Pancreas (tissue), 10 donors: ENCODE results near the gene MYO18A. TPM values are rescaled to one million over a fixed set of nuclear protein-coding genes. Genes with fewer than 3 reads are reported as not detected.

Experiments used
- ATAC-seq, 4 donors: fragments of 200-7000 bp; cut with Tn5 transposase; one replicate each; pipeline versions ENCODE4 v1.8.0 to v1.9.1; 2020; ENCODE audit warnings: mild to moderate bottlenecking in 4 of 4, moderate library complexity in 4 of 4
- DNase-seq, 6 donors: peaks; one replicate each; pipeline ENCODE4 v3.0.0-alpha.2; 2020
- FAIRE-seq: peaks from 2 replicates; lab custom pipeline; 2012; peaks lifted over from hg19 to GRCh38; lab: Jason Lieb, UNC
- H3K27ac ChIP-seq, 4 donors: fragments of 200-600 bp; sonication (generic); 1 replicate in 3 of 4; 2 replicates in 1 of 4; pipeline versions ENCODE4 v1.5.0 to v1.8.0; 2020
- H3K27me3 ChIP-seq, 4 donors: fragments of 200-600 bp; one replicate each; pipeline ENCODE4 v1.8.0; 2021
- H3K36me3 ChIP-seq, 3 donors: fragments of 200-600 bp; sonication (generic) in 1 of 3; one replicate each; pipeline versions ENCODE4 v1.5.0 to v1.8.0; 2020 to 2021
- H3K4me1 ChIP-seq, 3 donors: fragments of 200-600 bp; one replicate each; pipeline ENCODE4 v1.8.0; 2021
- H3K4me3 ChIP-seq, 4 donors: fragments of 200-600 bp; sonication (generic) in 2 of 4; one replicate each; pipeline versions ENCODE4 v1.5.0 to v1.8.0; 2020 to 2021
- H3K9me3 ChIP-seq, 4 donors: fragments of 200-600 bp; one replicate each; pipeline ENCODE4 v1.8.0; 2021
- WGBS, 2 donors: extraction: QIAGEN DNeasy Blood & Tissue Kit; methylation state at CpG; one replicate each; pipeline ENCODE4 v1.1.7; 2013; 5-methylcytosine and 5-hydroxymethylcytosine counted together
- intact Hi-C, 3 donors: fragments of 100-400 bp; cut with DNase I; formaldehyde crosslinking; loops; one replicate each; pipeline versions ENCODE4 v1.11.1 to v1.14.2; 2022
- polyA plus RNA-seq, 2 donors: library from polyadenylated mRNA; stranded (reverse); fragments of 200-250 nt; gene quantifications; one replicate each; pipeline ENCODE4 v1.2.3, GENCODE V29; 2013
- total RNA-seq, 6 donors: library from RNA; stranded (reverse); fragmentation: NEBNext Ultra II Directional in 4 of 6; extraction: Animal tissue kit (Norgen Biotek cat#: 25700) in 4 of 6; gene quantifications; one replicate each; pipeline versions ENCODE4 v1.2.1 to v1.2.4, GENCODE V29; 2021 to 2023
- TF ChIP-seq, protein P1 (sequence below), 4 donors: fragments of 200-600 bp; sonication (generic) in 3 of 4; IDR thresholded peaks; one replicate each; pipeline versions ENCODE4 v1.5.0 to v1.8.0; 2021; ENCODE audit warnings: antibody characterized with exemption in 4 of 4
- donor health status: healthy with polysubstance abuse.
- donor health status: DM: no; HTN: no; CAD: no; lungs with moderate emphysema.
- donor health status: DM: no; HTN: no; CAD: no.
- donor health status: control.
- donor health status: control.
- donor health status: Bipolar disorder and iron deficiency.
- donor health status: DM: yes; HTN: yes; CAD: no.
- donor health status: DM: no; HTN: no; CAD: no.
- donor health status: DM: no; HTN: no; CAD: no.
- donor health status: DM: yes; HTN: yes; CAD: no.

MYO18A gene
- total and polyA plus RNA-seq, 8 donors: 21.3 to 85.3 (median 33.5) TPM

DNA sequence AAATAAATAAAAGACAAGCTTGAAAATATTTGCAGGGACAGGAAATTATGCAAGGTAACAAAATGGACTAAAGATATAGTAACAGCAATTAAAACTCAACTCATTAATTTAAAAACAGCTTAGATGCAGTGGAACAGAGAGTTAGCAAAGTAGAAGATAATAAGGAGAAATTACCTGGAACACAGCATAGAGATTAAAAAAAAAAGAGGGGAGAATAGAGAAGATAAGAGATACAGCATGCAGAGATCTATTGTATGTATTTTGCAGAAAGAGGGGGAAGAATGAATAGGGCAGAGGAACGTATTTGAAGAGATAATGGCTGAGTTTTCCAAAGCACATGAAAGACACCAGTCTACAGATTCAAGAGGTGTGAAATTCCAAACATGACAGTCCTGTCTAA lies 145.7 kb downstream of the MYO18A start:
- TF ChIP-seq, protein P1, sequence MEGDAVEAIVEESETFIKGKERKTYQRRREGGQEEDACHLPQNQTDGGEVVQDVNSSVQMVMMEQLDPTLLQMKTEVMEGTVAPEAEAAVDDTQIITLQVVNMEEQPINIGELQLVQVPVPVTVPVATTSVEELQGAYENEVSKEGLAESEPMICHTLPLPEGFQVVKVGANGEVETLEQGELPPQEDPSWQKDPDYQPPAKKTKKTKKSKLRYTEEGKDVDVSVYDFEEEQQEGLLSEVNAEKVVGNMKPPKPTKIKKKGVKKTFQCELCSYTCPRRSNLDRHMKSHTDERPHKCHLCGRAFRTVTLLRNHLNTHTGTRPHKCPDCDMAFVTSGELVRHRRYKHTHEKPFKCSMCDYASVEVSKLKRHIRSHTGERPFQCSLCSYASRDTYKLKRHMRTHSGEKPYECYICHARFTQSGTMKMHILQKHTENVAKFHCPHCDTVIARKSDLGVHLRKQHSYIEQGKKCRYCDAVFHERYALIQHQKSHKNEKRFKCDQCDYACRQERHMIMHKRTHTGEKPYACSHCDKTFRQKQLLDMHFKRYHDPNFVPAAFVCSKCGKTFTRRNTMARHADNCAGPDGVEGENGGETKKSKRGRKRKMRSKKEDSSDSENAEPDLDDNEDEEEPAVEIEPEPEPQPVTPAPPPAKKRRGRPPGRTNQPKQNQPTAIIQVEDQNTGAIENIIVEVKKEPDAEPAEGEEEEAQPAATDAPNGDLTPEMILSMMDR (IDR thresholded peaks at IDR 0.05): no peak
- no peaks in the 10 kb centered on the region for H3K9me3 ChIP-seq
- intact Hi-C loops: no loop called here
- WGBS, 2 donors: 62 to 63% methylated on average over 1 of the region's 1 CpG
- no peaks in the 10 kb centered on the region for H3K4me1 ChIP-seq
- DNase-seq (no peak), ATAC-seq (no peak), FAIRE-seq (no peak)
- H3K27ac ChIP-seq: no peak overlapping the region
- H3K4me3 ChIP-seq: no peak overlapping the region
- H3K36me3 ChIP-seq: no peaks in the 10 kb centered on the region
- H3K27me3 ChIP-seq: no peaks in the 10 kb centered on the region

DNA sequence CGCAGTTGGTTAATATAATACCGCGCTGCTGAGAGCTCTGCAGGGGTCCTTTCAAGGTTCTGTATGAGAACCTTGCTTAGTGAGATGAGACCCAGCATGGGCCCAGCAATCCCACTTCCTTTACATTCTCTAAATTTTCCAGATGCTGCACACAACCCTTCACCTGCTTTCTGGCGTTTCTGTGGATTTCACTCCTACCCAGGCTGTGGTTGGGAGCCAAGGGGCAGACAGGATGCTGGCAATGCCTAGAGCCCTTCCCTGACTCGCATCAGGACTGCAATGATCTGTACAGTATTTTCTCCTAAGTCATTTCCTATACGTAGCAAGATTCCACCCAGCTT lies 147.4 kb downstream of the MYO18A start:
- no peak overlapping the region for H3K27ac ChIP-seq
- no peak for FAIRE-seq
- TF ChIP-seq, protein P1 (IDR thresholded peaks at IDR 0.05): no peak
- 30 to 46% methylated on average over 6 of the region's 6 CpGs for WGBS, 2 donors
- H3K9me3 ChIP-seq: no peaks in the 10 kb centered on the region
- ATAC-seq: no peak
- H3K36me3 ChIP-seq: no peaks in the 10 kb centered on the region
- no peaks in the 10 kb centered on the region for H3K4me1 ChIP-seq
- no peaks in the 10 kb centered on the region for H3K27me3 ChIP-seq
- DNase-seq: no peak
- no peak overlapping the region for H3K4me3 ChIP-seq
- intact Hi-C loops: no loop called here

DNA sequence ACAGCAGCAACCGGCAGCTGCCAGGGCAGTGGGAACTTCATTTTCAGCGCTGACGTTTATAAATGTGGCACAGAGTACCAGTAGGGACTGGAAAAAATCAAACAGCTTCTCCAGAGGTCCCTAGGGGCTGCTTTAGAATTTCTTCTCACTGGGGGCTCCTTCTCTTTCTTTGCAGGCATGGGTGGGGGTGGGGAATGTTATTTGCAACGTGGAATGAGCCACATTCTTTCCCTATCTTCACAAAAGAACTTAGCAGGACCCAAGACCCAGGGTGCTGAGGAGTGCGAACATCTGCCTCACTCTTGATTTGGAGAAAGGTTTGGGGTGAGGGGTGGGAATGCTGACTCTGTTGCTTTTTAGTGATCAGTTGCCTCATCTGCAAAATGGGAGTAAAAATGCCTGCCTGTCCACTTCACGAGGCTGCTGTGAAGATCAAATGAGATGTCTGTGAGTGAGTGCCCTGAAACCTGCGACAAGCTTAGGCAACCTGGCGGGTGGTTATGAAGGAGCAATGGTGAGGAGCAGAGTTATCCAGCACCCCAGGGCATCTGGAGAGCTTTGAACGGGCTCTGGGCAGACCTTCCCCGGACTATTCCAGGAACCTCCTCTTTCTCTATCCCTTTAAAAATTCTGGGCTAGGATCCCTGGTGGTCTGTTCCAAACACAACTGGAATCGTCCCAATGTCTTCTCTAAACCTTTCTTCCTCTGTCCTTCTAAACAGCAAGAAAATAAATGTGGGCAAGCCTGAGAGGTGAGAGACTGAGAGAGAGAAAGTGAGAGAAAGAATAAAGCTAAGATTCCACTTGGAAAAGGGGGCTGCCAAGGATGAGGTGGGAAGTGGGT lies 148.0 kb downstream of the MYO18A start:
- H3K9me3 ChIP-seq: no peaks in the 10 kb centered on the region
- TF ChIP-seq, protein P1 (IDR thresholded peaks at IDR 0.05): no peak
- H3K4me1 ChIP-seq: no peaks in the 10 kb centered on the region
- ATAC-seq (no peak), FAIRE-seq (no peak), DNase-seq (no peak)
- 31 to 37% methylated on average over 11 of the region's 11 CpGs for WGBS, 2 donors
- no peaks in the 10 kb centered on the region for H3K36me3 ChIP-seq
- no peaks in the 10 kb centered on the region for H3K27me3 ChIP-seq
- no peak overlapping the region for H3K27ac ChIP-seq
- H3K4me3 ChIP-seq: no peak overlapping the region
- intact Hi-C loops: no loop called here

DNA sequence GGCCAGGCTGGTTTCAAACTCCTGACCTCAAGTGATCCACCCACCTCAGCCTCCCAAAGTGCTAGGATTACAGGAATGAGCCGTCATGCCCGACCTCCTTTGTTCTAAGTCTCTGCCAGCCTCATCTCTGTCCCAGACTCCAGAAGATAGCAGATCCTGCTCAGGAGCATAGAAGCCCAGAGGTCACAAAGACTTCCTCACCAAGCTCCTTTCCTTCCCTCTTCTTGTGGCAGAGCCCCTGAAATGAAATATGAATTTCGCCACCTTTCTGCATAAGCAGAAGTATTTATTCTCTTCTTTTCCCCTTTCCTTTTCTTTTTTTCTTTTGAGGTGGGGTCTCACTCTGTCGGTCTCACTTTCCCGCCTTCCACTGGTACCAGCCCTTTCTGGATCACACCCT lies 148.7 kb downstream of the MYO18A start:
- DNase-seq (no peak), ATAC-seq (no peak), FAIRE-seq (no peak)
- Histone ChIP-seq H3K36me3 (no peaks in the 10 kb centered on the region), H3K27ac (no peak overlapping the region), H3K9me3 (no peaks in the 10 kb centered on the region), H3K27me3 (no peaks in the 10 kb centered on the region), H3K4me3 (no peak overlapping the region), H3K4me1 (no peaks in the 10 kb centered on the region)
- intact Hi-C loops: no loop called here
- 50 to 53% methylated on average over 5 of the region's 5 CpGs for WGBS, 2 donors
- TF ChIP-seq, protein P1 (IDR thresholded peaks at IDR 0.05): no peak

DNA sequence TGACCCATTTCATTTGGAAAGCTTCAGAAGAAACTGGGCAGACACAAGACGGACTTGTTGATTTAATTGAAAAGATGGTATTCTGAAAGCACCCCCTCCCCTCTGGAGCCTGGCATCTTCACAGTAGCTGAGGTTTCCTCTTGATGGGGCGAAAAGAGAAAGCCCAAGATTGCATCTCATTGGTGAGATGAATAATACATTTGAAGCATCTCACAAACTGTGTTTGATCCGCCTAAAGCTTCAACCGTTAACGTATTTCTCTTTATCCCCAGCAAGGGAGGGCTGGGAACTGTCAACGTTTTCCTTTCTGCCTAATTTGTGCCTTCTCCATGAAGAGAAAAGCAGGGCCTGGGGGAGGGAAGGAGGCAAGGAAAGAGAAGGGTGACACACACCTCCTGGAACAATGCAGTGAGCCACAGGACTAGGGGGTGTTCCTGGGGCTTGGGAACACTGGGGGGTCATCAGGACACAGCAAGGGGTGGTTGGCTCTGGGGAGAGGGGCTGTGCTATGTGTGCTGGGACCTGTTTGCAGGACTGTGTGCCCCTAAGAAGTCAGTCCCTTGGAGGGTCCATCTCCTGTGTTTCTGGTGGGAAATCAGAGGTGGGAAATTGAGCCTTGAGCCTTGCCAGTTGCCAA lies 155.8 kb downstream of the MYO18A start:
- H3K27me3 ChIP-seq: no peaks in the 10 kb centered on the region
- FAIRE-seq: no peak
- no peak overlapping the region for H3K27ac ChIP-seq
- ATAC-seq: no peak
- no peaks in the 10 kb centered on the region for H3K9me3 ChIP-seq
- 64 to 68% methylated on average over 6 of the region's 6 CpGs for WGBS, 2 donors
- intact Hi-C loops: no loop called here
- no peaks in the 10 kb centered on the region for H3K36me3 ChIP-seq
- H3K4me1 ChIP-seq: peaks cover 0 to 4% (median 0%) of the 10 kb centered on the region in 3 donors
- TF ChIP-seq, protein P1 (IDR thresholded peaks at IDR 0.05): no peak
- H3K4me3 ChIP-seq: no peak overlapping the region
- no peak for DNase-seq
